SU-DHL-6 (cell line): ENCODE measurements around the gene TIMM10.

ENCODE experiments used
- EZH2phosphoT487 ChIP-seq: fragments of 200-600 bp; sonication (generic), shearing (Covaris generic); conservative IDR thresholded peaks from 2 replicates; pipeline ENCODE4 v1.6.1; 2018; ENCODE audit warnings: mild to moderate bottlenecking, antibody characterized with exemption, low read length, moderate library complexity, mixed read lengths
- TF ChIP-seq, protein P1 (sequence below): fragments of 200-600 bp; sonication (generic); IDR thresholded peaks from one replicate; pipeline ENCODE4 v1.5.1; 2017; ENCODE audit warnings: antibody characterized with exemption, mild to moderate bottlenecking, low read length, moderate library complexity; ENCODE audit not compliant: insufficient read depth, poor library complexity, severe bottlenecking

DNA sequence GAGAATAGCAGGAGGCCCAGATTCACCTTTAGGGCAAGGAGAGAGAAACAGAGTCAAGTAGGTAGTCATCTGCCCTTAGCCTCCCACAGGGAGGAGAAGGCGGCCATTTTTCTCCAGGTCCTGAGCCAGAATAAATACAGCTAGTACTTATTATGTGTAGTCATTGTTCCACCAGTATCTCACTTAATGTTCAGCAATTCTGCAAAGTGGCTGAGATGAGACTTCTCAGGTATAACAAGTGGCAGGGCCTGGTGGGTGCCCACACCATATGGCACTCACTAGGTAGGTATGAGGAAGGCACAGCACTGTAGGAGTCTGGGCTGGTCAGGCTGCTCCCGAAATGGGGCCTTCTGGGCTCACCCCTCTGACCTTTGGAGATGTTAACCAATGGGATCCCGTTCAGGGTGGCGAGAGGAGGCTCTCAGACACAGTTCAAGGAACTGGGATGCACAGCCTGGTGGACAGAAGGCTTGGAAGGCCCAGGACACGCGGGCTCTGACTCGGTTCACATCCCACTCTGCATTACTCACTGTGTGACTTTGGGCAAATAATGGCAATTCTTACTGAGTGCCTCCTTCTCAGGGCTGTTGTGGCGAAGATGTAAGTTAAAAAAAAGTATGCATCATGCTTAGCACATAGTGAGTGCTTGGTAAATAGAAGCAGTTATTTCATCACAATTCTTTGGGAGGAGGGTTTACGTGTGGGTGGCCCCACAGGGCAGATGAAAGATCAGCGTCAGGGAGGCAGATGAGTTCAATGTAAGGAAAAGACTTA lies 45.1 kb downstream of the TIMM10 start:
- no peak for TF ChIP-seq EZH2phosphoT487
- TF ChIP-seq, protein P1, sequence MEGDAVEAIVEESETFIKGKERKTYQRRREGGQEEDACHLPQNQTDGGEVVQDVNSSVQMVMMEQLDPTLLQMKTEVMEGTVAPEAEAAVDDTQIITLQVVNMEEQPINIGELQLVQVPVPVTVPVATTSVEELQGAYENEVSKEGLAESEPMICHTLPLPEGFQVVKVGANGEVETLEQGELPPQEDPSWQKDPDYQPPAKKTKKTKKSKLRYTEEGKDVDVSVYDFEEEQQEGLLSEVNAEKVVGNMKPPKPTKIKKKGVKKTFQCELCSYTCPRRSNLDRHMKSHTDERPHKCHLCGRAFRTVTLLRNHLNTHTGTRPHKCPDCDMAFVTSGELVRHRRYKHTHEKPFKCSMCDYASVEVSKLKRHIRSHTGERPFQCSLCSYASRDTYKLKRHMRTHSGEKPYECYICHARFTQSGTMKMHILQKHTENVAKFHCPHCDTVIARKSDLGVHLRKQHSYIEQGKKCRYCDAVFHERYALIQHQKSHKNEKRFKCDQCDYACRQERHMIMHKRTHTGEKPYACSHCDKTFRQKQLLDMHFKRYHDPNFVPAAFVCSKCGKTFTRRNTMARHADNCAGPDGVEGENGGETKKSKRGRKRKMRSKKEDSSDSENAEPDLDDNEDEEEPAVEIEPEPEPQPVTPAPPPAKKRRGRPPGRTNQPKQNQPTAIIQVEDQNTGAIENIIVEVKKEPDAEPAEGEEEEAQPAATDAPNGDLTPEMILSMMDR = no peak
